ACHN (cell line): ENCODE results near the gene RHCE.
"Not testable (repeated sequence)": the region's sequence is repeated elsewhere in the genome, so short reads cannot be mapped to it uniquely, and the experiment has no call there.

Source experiments
- DNase-seq: peaks from one replicate; pipeline ENCODE4 v3.0.0-alpha.2; 2015
- in situ Hi-C: cut with HindIII; loops from 2 replicates; pipeline ENCODE4 v1.10.0; 2017; ENCODE audit warnings: low sequenced_read_pairs, low pct_ligation_motif_present, low pct_unique_long_range_greater_than_20kb

RHCE gene

DNA sequence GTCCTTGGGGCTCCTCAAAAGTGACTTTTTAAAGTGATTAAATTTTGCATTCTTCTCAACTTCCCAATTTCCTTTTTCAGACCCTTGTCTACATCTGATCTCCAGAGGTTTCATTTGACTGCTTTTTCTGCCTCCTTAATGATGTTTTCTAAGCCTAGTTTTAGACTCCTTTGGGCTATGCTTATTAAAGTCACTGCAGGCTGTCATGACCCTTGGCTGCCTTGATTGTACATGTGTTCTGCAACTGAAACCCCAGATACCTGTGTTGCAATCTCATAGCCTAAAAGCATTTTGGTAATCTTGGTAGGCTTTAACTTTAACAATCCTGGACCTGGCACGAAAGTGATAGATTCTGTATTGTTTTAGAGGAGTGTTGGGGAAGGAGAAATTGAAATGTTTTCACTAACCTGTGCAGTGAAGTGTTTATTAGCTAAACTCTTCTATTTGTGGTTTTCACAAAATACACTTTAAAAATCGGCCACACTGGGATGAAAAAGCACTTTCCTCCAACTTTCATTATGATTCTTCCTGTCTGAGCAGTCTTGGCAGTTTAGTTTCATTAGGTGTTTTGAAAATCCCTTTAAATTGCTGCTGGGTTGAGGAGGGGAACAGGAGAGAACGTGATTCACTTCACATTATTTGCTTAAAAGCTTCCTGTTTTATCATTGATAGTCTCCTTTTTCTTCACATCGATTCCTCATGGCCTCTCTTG lies 14.9 kb upstream of the RHCE start:
- in situ Hi-C loops: no loop called here
- DNase-seq: no peak

DNA sequence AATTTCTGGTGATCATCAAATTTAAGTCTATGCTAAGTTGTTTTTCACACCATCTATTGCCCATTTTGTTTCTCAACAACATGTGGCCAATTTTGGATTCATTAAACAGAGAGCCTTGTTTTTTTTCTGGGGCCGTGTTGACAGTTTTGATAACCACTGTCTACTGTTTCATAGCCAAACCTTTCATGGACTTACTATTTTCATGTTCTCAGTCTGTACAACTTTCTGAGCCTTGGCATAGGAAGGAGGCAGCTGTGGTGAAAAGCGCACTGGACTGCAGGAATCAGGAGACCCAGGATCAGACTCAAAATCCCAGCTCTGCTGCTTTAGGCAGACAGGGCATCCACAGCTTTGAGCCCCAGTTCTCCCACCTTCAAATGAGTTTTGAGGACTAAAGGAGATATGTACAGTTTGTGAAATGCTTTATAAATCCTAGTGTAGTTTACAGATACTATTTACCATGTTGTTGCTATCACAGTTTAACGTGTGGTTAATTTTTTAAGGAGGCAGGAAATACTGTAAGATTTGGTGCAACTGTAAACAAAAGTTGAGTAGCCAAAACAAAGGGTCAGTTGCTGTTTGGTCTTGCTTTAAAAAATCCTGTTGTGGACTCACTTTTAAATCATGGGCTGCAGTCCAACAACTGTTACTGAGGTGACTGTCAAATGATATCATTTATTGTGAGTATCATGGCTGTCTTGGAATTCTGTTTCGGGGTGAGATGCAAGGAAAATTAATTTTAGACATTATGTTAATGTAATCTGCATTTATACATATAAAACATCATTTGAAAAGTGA lies 13.0 kb upstream of the RHCE start:
- DNase-seq: no peak
- in situ Hi-C loops: no loop called here

DNA sequence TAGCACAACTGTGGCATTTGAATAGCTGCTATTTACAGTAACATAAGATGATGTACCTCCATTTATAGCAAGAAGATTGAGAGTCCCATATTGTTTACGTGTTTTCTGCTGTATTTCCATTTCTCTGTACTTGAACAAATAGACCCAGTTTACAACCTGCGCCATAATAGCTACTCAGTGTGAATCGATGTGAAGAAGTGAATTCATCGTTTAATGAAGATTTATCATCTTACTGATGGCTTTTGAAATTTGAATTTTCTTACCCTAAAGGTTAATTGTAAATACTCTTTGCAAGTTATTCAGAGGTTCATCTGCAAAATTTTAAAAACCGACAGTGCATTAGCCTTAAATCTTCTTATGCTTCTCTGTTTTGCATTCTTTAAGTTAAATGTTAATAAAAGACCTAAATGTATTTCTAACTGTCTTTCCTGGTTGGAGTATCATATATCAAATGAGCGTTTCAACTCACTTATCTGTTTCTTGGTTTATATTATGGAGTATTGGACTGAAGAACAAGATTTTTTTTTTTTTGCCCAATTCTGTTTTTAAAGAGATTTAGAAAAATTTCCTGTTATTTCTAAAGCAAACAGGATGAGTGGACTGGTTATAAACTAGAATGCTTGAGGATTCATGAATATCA lies 12.2 kb upstream of the RHCE start:
- no peak for DNase-seq
- in situ Hi-C loops: no loop called here

DNA sequence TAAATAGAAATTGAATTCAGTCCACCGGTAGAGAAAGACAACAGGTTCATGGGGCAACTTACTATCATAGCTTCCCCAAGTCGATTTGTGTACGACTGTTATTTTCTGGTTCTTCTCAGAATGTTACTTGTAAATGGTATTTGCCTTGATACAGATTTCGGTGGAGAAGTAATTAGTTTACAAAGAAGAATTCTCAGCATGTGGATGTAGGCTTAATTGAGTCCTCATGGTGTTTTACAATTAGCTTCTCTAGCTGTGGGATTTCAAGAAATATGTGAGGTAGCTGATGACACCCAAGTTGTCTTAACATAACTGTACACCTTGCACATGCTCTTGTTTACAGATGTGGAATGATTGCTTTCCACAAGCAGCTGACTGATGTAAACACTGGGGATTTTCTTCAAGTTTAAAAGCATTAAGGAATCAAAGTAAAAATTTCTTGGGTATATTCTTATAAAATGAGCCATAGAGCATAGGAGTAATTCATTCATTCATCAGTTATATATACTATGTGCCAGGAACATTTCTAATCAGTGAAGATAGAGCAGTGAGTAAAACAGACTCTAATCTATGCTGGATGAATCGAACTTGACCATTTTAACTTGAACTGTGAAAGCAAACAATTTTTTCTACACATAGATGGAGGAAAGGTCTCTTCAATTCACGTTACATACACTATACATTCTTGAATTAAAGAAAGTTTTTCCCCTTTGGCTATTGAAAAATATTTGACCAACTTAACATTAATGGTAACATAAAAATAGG lies 11.5 kb upstream of the RHCE start:
- in situ Hi-C loops: no loop called here
- DNase-seq: no peak

DNA sequence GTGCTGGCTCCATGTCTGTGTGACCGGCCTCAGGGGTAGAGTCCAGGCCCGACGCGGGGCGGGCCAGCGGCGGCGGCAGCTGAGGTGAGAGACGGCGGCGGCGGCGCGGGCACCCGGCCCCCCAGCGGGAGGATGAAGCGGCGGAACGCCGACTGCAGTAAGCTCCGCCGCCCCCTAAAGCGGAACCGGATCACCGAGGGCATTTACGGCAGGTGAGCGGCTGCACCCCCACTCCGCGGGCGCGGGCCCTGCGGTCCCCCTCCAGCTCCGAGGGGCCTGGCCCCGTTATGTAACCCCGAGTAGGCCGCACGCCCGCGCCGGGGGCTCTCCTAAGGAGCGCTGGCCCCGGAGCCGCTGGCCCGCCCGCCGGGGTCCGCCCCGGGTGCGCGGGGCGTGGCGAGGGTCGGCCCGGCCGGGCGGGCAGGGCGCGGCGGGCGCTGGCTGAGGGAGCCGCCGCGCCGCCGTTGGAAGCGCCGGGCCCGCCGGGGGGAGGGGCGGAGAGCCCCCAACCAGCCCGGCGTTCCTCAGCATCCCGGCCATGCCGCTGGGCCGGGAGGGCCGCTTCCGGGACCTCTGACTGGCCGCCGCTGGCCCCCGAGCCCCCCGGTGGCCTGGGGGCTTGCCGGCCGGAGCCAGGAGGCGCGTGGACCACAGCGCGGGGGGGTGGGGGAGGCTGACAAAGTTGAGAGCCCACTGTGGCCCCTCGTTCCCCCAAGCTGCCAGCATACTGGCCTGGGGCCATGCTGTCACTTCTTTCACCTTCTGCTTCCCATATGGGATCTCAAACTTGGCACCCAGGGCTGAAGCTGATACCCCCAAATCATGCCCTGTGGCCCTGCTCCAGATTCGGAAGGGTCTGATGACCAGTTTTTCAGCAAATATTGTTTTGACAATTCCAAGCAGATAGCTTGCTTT lies 10.6 kb upstream of the RHCE start:
- in situ Hi-C loops: no loop called here
- DNase-seq: no peak

DNA sequence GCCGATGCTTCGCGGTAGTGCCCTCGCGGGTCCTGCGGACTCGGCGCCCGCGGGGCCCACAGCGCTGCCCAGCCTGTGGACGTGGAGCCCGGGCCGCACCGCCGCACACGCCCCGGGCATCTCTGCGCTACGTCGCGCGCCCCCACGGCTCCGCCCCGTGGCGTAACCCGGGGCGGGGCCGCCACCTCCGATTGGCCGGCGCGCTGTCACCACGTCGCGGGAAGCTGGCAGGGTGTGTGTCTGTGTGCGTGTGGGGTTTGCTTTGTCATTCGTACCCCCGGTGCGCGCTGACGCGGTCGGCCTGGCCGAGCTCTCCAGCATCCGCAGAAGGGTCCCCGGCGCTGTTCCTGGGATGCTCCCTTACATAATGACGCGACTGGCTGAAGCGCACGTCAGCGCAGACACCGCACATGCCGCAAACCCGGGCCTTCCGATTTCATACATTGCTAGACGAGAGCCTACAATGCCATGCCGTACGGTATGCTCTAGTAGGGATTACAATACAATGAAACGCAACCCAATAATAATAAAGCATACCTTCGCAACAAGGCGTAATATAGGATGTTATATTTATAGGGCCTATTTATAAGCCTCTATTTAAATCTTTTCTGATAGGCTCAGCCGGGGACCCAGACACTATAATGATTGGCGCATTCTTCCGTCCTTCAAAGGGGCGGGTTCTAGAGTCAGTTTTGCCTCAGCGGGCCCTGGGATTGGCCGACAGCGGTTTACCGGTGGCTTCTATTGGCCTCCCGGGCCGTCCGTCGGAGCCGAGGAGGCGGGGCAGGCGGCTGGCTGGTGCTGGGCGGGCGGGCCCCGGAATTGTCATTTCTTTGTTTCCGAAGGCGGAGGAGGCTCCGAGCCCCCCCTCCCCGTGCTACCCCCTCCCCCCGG lies 9.7 kb upstream of the RHCE start, which contains the start of gene MACO1:
Gene MACO1 (plus strand): TSS at position 825 of the 894 bp plus-strand sequence. CDS start 202 bp downstream, outside the sequence.
- in situ Hi-C loops: no loop called here

DNA sequence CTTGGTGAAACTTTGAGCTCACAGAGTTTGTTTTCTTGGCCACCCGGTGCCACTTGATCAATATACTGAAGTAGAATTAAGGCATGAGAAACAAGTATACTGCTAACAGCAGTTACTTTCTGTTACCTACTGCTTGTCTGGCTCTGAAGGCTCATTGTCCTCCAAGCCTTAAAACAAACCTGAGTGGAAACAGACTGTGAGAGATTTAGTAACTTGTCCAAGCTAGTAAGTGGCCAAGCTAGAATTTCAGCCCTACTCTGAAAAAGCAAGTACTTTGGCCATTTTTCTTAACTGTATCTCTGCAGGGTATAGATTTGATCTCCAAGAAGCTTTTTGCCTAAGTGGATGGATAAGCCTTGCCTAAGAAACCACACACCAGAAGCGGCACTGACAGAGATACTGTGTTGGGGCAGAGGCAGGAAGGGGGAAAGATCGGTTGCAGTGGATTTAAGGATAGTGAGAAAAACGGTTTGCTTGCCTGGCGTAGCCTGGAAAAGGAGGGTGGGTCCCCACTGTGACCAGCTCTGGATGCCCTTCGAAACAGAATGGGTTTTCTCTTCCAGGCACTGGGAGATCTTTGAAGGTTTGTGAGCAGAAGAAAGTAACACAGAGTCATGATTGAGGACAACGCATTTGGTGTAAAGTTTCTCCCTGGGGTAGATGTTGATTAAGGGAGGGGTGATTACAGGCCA lies 8.0 kb upstream of the RHCE start:
- in situ Hi-C loops: no loop called here
- no peak for DNase-seq

More for the DNA sequence above, 9.7 kb upstream of the RHCE start, which contains the start of gene MACO1:
- DNase-seq: peak; percentile 93

DNA sequence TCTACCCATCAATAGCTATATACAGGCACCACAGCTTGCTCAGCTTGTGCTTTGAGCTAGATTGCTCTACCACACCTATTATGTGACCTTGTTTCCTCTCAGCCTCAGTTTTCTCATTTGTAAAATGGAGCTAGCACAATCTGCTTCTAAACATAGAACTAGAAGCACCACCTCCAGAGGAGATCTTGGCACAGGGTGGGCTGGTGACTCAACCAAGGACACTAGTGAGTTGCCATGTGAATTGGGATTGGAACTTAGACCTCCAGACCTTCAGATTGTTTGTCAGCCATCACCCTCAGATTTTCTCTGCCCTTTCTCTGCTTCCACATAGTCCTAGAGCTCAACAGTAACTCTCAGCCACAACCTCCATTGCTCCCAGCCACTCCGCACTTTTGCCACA lies 7.1 kb upstream of the RHCE start:
- DNase-seq: no peak

DNA sequence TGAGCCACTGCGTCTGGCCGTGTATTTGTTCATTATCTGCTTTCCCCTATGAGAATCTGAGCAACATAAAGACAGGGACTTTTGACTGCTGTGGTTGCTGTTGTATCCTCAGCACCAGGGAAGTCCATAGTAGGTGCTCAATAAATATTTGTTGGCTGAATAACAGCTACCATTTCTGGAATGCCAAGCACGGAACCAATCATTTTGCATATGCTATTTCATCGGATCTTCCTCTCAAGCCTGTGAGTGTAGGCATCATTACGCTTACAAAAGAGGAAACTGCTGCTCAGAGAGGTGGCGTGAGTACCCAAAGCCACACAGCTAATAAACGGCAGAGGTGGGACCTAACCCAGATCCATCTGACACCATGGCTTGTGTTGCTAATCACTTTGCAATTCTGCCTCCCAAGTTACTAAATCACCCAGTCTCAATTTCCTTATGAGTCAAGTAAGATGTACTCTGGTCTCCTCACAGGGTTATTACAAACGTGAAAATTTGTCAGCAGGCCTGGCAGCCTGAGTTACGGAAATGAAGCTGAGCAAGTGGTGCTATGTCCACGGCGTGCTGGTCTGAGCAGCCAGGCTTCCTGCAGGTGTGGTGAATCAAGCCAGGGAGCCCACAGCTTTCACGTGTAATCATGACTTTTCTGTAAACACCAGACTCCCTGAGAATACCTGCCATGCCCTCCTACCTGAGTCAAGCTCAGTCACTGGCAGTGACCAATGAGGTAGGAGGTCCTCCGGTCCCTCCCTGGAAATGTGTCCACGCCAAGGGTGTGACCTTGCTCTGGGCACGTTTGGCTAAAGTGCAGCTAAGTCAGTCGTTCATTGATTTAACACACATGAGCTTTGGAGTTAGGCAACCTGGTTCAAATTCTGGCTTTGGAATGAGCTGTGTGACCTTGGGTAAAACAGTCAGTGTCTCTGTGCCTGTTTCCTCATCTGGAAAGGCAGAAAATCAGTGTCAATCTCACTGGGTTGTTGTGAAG lies 4.8 kb upstream of the RHCE start:
- in situ Hi-C loops: no loop called here
- no peak for DNase-seq

More for the DNA sequence above, 7.1 kb upstream of the RHCE start:
- in situ Hi-C loops: no loop called here

DNA sequence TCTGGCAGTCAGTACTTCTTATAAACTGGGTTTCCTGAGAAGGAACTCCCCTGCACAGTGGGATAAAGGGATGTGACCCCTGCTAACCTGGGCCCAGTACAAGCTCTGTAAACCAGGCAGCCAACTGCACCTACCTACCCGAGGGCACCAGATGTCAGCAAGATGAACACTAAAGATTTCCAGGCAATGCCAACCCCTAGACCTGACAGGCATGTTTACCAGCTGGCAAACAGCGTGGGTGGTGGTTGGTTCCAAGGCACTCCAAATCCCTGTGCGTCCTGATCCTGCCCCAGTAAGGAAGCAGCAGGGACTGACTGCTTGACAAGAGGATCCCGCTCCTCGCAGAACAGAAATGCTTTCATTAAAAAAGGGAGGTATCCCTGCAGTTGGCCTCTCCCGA lies 2.6 kb upstream of the RHCE start:
- in situ Hi-C loops, DNase-seq: not testable (repeated sequence)

DNA sequence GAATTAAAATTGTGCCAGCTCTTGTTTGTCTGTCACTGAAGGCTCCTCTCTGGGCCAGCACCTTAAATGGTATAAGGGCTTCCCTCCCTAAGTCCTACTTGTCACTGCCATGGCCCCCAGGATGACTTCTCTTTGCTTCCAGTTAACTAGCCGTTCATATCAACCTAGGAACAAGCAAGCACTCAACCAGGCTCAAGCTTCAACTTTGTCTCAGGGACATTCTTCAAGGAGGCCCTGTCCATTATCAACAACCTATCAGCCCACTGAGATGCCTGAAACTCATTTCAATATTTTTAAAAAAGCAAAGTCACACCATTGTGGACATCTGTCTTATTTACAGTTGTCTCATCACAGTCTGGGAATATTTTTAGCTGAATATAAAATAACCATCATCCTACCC lies 1.3 kb downstream of the RHCE start:
- in situ Hi-C loops: not testable (repeated sequence)

DNA sequence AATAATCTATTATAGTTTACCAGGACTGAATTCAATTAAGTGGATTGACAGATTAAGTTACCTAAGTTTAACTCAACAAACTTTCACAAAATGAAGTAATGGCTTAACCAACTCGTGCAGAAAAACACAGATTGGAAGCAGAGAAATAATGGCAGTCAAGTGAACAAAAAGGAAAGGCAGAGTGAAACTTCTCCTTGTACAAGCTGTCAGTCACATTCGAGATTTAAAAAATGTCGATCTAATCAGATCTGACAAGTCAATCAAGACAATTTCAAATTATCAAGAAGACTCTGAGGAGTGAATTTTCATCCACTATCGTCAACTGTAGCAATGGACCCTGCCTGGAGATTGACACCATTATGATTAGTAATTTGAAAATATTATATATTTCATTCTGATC lies 3.3 kb downstream of the RHCE start:
- DNase-seq, in situ Hi-C loops: not testable (repeated sequence)

More for the DNA sequence above, 1.3 kb downstream of the RHCE start:
- DNase-seq: not testable (repeated sequence)

DNA sequence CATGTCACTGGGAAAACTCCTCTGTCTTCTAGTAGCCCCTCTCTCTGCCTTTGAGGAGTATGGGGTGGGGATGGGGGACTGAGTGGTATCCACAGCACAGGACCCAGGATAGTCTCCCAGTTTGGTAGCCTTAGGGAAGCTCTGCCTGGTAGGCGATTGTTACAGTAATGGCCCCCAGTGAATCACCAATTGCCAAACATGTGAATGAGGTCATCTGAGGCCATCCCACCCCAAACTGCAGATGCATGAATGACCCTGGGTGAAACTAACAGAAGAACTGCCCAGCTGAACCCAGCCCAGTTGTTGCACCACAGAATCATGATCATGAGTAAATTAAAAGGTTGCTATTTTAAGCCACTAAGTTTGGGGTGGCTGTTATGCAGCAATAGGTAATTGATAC lies 6.0 kb downstream of the RHCE start:
- DNase-seq, in situ Hi-C loops: not testable (repeated sequence)

DNA sequence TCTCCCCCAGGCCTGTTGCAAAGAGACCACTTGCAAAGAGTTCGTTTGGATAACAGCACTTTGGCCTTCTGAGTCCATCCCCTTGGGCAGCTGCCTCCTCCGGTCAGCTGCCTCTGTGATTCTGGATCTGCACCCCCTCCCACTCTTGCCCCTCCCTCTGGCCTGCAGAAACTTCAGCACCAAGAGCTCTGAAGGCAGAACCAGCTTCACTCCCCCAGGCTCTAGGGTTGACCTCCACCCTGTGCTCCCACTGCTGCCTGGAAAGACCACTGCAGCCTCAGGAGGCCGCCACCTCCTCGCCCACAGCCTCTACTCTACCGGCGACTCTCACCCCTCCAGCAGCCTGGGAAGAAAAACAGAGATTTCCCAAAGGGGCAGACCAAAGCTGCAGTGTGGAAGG lies 6.5 kb downstream of the RHCE start:
- DNase-seq, in situ Hi-C loops: not testable (repeated sequence)
